HAP-1 (cell line): Measurements from ENCODE around the gene ZNF627.

ENCODE experiments used
- DNase-seq, 2 experiments: peaks; one replicate each; pipeline ENCODE4 v3.0.0-alpha.2; 2016 to 2020; ENCODE audit warnings: low spot score in 2 of 2
- H3K27me3 ChIP-seq: fragments of 250-450 bp; sonication (Bioruptor Pico); 2 replicates; pipeline ENCODE4 v1.5.1; 2020; ENCODE audit warnings: low read depth, mild to moderate bottlenecking, moderate library complexity
- H3K36me3 ChIP-seq: fragments of 250-450 bp; sonication (Bioruptor Pico); replicated peaks from 2 replicates; pipeline ENCODE4 v1.5.1; 2020; ENCODE audit warnings: mild to moderate bottlenecking
- H3K4me1 ChIP-seq: fragments of 250-450 bp; sonication (Bioruptor Pico); 2 replicates; pipeline ENCODE4 v1.5.1; 2020; ENCODE audit warnings: mild to moderate bottlenecking
- H3K4me3 ChIP-seq: fragments of 250-450 bp; sonication (Bioruptor Pico); 2 replicates; pipeline ENCODE4 v1.5.1; 2020; ENCODE audit warnings: mild to moderate bottlenecking, moderate library complexity
- H3K9me3 ChIP-seq: fragments of 250-450 bp; sonication (Bioruptor Pico); 2 replicates; pipeline ENCODE4 v1.5.1; 2020; ENCODE audit warnings: mild to moderate bottlenecking, moderate library complexity
- in situ Hi-C: fragments of 300-500 bp; cut with MboI; formaldehyde crosslinking; loops from 3 replicates; pipeline ENCODE4 v1.14.3; 2020; ENCODE audit warnings: low sequenced_read_pairs, inconsistent platforms, mixed read lengths

Gene ZNF627

GRCh38 chr19:11658970-11659369 lies 61.7 kb downstream of the ZNF627 start:
- Histone ChIP-seq H3K4me3 (no peak overlapping the region), H3K9me3 (peaks cover 11% of the 10 kb centered on the region), H3K4me1 (no peaks in the 10 kb centered on the region), H3K27me3 (no peaks in the 10 kb centered on the region), H3K36me3 (peaks cover 20% of the 10 kb centered on the region)
- in situ Hi-C loops: no loop called here
- DNase-seq: no peak

GRCh38 chr19:11659612-11660011 lies 62.3 kb downstream of the ZNF627 start:
- DNase-seq: no peak
- H3K36me3 ChIP-seq: peaks cover 15% of the 10 kb centered on the region
- peaks cover 11% of the 10 kb centered on the region for H3K9me3 ChIP-seq
- no peak overlapping the region for H3K4me3 ChIP-seq
- H3K27me3 ChIP-seq: no peaks in the 10 kb centered on the region
- in situ Hi-C loops: no loop called here
- no peaks in the 10 kb centered on the region for H3K4me1 ChIP-seq

- no peaks in the 10 kb centered on the region for H3K4me1 ChIP-seq
- no peak for DNase-seq
- no peaks in the 10 kb centered on the region for H3K27me3 ChIP-seq
- H3K4me3 ChIP-seq: no peak overlapping the region
- no peaks in the 10 kb centered on the region; the same call in 1 of the 2 replicates for H3K9me3 ChIP-seq
- no peaks in the 10 kb centered on the region for H3K36me3 ChIP-seq
- in situ Hi-C loops: no loop called here
Observed at GRCh38 chr19:11662278-11662677, 65.0 kb downstream of the ZNF627 start.

- no peak for DNase-seq
- Histone ChIP-seq H3K36me3 (no peaks in the 10 kb centered on the region), H3K4me3 (no peak overlapping the region), H3K4me1 (no peaks in the 10 kb centered on the region), H3K27me3 (no peaks in the 10 kb centered on the region), H3K9me3 (peaks cover 2% of the 10 kb centered on the region; the same call in 1 of the 2 replicates)
- in situ Hi-C loops: no loop called here
Observed at GRCh38 chr19:11663181-11663591, 65.9 kb downstream of the ZNF627 start.
